NCI-H128 (cell line): ENCODE measurements around the gene OPCML.

Experiments used
- DNase-seq: peaks from one replicate; lab custom pipeline; 2025; ENCODE audit not compliant: unreplicated experiment; lab: John Stamatoyannopoulos, UW

Gene OPCML

DNA sequence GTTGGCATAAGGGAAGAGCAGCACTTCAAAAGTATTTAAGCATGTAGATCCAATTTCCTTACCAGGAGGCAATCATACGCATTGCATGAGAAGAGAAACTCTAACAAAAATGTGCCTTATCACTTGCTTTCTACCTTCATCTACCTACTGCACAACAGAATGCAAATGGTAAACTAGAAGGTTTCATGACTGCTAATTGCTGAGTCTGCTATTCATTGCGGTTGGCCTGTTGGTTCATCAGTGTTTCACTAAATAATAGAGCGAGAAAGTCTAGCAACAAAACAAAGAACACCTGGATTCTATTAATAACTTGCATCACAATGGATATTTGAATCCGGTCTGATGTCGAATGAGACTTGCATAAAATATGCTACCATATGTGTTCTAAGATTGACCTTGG, 229.0 kb downstream of the OPCML start:
- no peak for DNase-seq

DNA sequence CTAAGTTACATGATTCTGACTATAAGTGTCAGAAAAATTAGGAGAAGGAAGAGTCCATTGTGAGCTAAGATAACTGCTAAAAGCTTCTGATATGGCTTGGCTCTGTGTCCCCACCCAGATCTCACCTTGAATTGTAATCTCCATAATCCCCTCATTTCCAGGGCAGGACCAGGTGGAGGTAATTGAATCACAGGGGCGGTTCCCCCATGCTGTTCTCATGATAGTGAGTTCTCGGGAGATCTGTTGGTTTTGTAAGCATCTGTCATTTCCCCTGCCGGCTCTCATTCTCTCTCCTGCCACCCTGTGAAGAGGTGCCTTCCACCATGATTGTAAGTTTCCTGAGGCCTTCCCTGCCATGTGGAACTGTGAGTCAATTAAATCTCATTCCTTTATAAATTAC, 230.2 kb downstream of the OPCML start:
- no peak for DNase-seq

DNA sequence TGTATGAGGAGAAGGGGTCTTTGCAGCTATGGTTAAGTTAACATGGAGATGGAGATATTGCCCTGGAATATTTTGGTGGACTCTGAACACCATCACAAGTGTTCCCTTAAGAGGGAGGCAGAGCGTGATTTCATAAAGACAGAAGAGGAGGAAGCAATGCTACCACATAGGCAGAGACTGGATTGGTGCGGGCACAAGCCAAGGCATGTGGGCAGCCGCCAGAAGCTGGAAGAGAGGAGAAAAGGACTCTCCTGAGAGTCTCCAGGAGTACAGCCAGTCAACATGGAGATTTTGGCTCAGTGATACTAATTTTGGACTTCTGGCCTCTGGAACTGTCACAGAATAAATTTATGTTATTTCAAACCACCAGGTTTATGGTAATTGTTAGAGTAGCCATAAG, 231.6 kb downstream of the OPCML start:
- DNase-seq = no peak

DNA sequence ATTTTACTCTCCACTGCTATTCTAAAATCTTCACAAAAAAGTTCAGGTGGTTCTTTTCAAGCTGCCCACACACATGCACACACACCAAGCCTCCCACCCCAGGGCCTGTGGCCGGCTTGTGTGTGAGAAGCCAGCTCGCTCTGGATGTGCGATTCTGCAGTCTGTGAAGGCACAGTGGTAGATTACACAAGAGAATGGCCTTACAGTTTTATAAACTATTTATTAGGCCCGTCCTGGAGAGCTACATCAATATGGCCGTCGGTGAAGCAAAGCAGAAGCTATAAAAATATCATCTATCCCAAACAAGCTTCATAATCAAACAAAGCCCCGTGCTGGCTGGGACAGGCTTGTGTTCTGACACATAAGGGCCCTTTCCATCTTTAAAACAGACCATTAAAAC, 240.5 kb downstream of the OPCML start:
- no peak for DNase-seq

DNA sequence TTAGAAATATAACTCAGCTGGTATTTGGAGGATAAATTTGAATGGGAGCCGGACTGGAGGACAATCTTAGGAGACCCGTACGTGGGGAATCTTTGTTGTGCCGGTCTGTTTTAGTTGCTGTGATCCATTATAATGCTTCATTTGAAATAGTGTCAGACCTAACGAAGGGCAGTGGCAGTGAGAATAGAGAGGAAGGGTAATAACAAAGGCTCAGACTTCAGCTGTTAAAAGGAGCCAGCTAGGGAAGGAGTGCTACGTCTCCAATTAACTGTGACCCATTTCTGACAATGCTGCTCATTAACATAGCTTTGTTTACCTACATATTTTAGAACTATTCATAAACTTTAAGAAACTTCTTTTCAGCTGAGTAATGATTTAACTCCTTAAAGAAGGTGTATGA, 246.9 kb downstream of the OPCML start:
- no peak for DNase-seq

DNA sequence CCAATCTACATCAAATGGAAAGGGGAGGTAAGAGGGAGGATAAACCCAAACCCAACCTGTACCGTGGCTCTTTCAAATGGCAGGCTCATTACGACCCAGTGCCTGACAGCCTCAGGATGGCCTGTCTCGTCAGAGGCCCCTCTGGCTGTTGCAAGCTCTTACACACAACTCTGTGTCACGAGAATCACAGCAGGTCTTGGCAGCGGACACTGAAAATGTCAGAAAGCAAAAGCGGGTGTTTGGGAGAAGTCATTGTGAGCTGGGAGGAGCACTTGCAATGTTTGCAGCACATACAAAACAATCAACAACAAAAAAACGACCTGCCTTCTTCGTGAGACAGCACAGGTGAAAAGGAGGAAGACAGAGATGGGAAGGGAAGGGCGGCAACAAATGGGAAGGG, 248.1 kb downstream of the OPCML start:
- DNase-seq = no peak

DNA sequence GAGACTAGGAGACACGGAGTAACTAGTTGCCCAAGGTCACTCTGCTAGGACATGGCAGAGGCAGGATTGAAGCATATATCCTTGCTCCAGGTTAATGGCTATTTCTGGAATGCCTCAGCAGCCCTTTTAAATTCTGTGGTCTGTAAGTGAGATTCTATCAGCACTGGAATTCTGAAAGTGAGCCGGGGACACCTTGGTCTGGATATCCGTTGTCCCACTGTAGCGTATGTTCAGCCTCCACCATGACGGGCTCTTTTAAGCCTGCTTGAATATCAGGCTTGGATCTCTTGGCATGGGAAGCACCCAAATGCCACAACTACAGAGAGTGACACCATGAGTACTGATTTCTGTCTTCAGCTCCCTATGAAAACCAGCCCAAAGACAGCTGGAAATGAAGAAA, 254.4 kb downstream of the OPCML start:
- DNase-seq = no peak

DNA sequence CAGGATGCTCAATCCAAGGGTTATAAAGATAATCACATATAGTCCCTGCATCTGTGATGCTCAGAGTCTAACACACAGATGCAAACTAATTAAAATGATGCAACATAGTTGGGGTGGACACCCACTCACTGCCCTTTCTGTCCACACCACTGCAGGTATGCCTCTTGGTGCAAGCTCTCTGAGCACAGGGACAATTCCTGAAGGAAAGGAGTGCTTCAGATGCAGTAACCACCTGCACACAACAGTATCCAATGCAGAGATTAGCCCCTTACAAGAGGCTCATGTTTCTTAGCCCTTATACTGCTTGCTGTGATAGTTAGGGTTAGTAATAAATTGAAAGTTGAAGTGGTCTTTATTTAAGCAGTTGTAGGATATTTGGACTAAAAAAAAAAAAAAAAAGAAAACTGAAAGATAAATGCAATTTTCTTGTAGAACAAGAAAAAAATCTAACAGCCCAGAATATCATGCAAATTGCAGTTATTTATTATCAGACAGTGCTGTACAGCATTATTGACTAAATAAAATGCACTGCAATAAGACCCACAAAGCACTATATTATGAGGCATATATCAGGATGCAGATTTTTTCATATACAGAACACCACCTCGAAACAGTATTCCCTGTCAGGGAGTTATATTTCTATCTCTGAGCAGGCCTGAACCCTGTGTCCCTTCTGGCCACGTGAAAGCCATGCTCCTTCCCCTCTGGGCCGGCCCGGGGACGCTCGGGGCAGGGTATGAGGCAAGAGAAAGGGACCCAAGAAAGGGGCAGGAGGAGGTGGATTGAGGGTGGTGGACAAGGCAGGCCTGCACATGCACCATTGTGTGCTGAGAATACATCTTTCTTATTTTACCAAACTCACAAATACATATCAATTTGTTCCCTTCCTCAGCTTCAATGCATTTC, 260.2 kb downstream of the OPCML start:
- no peak for DNase-seq

DNA sequence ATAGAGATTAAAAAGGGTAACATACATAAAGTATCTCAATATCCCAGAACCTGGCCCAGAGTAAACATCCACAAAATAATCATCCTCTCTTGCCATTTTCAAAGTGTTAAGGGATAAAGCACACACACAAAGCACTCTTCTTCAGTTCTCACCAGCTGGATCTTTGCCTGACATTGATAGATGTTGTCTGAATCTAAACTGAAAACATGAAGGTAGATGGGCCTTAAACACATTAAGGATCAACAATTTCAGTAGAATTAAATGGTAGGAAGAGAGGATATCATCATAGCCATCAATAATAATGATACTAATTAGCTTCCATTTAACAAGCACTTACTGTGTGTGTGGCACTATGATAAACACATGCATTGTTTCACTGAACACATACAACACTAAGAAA, 261.1 kb downstream of the OPCML start:
- DNase-seq = no peak

DNA sequence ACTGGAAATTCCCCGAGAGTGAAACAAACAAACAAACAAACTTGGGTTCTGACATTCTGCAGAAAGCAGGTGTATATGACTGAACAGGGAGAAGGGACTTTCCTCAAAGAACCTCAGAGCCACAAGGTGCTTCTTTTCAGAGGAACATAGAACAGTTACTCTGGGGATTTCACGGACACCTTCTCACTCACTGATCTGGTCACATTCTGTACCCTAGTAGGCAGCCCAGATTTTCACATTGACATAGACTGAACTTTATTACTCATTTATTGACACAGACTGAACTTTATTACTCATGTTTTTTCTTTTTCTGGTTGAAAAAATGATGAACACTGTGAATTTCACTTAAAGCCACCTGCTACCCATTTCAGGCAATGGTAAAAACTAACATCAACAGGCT, 263.0 kb downstream of the OPCML start:
- DNase-seq = no peak

DNA sequence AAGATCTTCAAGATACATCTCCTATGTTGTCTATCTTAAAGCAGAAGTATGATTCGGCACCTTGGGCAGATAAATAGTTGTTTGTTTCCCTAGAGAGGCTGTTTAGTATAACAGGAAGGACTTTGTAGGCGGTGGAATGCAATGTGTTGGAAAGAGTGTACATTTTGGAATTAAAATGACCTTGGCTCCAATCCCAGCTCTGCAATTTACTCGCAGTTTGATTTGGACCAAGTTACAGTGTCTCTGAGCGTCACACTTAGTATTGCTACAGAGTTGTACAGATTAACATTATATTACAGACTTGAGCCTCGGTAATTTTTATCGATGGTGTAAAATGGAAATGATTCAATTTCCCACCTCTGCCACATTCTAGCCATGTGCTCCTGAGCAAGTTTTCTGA, 265.3 kb downstream of the OPCML start:
- no peak for DNase-seq

DNA sequence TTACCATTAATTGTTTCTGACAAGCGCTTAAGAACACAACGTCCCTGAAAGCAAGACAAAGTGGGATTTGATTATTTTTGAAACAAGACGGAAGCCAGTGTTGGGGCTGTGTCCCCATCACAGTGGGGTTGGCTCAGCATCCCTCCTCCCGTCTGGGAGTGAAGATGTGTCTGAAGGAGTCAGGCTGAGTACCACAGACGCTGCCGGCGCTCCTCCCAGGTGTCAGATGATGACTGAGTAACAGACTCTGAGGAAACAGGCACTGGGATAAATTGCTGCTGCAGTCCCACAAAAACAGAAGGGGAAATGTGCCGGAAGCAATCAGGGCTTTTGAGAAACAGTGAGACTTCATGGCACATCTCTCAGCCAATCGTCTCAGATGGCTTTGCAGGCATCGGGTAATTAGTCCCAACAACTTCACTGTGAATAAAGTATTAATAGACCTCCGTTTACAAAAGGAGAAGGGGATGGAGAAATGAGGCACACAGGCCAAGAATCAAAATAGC, 266.7 kb downstream of the OPCML start:
- no peak for DNase-seq

DNA sequence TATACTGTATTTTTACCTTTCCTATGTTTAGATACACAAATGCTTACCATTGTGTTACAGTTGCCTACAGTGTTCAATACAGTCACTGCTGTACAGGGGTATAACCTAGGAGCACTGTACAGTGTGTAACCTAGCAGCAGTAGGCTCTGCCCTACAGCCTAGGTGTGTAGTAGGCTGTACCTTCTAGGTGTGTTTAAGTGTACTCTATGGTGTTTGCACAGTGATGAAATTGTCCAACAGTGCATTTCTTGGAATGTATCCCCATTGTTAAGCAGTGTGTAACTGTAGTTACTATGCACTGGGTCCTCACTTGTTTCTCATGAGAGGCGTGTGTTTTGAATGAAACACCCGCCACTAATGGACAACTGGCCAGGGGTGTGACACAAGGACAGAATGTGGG, 269.0 kb downstream of the OPCML start:
- DNase-seq = no peak

DNA sequence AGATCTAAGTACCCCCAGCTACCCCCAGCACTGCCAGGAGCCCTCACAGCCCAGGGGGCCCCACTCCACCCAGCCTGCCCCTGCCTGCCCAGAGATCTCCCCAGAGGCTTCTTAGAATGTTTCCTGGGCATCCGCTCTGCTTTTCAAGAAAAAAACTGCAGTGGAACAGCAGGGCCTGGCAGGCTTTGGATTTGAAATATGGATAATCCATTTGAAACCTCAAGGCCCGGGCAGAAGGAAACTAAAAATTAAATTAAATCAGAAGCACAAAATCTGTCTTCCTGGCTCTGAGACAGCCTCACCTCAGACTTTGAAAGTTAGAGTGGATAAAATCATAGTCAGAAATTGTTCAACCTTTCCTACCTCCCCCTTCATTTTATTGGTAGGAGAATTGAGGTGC, 273.6 kb downstream of the OPCML start:
- DNase-seq = no peak

DNA sequence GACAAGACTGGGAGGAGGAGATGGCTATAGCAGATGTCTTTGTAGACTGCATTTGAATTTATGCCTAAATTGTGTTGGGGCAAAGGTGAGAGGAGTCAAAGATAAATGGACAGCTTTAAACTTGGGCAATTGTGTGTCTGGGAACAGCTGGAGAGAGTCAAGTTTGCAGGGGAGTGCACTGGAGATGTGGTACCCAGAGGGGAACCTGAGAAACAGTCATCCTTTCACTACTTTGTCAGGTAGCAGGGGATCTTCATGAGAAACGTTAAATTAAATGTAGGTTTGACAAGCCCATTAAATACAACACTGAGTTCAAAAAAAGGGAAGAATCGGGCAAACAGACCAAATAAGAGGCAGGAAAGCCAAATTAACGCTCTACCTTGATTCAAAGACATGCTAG, 277.7 kb downstream of the OPCML start:
- DNase-seq = no peak

DNA sequence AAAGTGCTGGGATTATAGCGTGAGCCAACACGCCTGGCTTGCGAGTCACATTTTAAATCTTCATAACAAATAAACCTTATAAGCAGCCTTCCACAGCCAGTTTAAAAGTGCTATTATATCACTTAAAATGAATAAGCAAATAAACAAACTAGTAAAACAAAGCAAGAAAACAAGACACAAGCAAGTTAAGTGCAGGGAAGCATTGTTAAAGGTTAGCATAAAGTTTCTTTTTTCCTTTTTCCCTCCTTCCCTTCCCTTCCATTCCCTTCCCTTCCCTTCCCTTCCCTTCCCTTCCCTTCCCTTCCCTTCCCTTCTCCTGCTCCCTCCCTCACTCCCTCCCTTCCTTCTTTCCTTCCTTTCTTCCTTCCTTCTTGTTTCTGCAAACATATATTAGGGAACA, 278.7 kb downstream of the OPCML start:
- DNase-seq = no peak

DNA sequence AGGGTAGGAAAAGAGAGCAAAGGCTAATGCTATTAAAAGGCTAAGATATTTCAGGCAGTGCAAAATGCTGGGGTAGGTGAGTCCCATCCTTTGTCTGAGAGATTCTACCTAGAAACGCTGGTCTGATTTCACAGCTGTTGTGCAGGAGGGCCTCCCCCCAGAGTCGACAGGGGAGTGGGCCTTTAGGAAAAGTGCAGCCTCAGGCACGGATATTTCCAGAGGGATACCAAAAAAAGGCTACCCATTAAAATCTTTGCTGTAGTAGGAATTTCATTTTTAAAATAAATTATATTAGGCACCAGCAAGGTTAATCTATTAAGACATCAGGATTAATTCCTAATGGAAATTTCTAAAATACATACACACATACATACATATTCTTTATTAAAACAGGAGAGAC, 280.5 kb downstream of the OPCML start:
- DNase-seq = no peak

DNA sequence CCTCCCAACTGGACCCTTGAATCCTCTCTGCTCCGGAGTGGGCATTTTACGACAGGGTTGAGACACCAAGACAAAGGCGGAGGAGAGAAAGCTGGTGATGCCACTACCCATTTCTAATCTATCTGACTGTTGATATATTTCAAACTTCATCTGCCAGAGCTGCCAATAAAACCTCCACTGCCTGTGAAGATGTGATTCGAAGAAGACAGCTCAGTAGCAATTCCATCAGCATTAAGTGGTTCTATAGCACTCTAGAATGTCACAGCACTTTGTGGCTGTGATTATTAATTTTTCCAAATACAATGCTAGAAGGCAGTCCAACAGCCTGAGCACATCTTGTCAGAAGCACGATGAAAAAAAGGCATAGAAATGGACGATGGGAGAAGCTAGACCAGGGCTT, 282.8 kb downstream of the OPCML start:
- no peak for DNase-seq

DNA sequence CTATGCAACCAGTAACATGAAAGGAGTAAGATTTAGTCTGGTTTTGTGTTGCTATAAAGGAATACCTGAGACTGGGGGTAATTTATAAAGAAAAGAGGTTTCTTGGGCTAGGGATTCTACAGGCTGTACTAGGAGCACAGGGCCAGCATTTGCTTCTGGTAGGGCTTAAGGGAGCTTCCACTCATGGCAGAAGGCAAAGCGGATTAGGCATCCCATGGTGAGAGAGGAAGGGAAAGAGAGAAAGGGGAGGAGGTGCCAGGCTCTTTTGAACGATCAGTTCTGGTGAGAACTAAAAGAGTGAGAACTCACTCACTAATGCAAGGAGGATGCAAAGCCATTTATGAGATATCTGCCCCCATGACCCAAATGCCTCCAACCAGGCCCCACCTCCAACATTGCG, 283.2 kb downstream of the OPCML start:
- DNase-seq = no peak

DNA sequence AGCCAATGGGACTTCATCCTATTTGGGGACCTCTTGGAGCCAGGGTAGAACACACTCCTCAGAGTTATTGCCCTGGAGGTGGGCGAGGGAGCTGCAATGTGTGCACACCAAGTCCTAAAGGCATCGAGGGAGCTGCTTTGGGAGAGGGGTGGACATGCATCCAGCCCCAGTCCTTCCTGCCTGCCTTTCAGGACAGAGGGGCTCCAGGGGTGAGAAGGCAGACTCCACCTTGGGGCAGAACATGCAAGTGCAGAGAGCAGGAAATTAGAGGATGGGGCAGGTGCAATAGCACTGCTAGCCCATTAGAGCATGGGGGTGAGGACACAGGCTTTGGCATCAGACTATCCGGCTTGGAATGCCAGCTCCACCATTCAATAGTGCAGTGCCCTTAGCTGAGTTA, 288.5 kb downstream of the OPCML start:
- DNase-seq = no peak

DNA sequence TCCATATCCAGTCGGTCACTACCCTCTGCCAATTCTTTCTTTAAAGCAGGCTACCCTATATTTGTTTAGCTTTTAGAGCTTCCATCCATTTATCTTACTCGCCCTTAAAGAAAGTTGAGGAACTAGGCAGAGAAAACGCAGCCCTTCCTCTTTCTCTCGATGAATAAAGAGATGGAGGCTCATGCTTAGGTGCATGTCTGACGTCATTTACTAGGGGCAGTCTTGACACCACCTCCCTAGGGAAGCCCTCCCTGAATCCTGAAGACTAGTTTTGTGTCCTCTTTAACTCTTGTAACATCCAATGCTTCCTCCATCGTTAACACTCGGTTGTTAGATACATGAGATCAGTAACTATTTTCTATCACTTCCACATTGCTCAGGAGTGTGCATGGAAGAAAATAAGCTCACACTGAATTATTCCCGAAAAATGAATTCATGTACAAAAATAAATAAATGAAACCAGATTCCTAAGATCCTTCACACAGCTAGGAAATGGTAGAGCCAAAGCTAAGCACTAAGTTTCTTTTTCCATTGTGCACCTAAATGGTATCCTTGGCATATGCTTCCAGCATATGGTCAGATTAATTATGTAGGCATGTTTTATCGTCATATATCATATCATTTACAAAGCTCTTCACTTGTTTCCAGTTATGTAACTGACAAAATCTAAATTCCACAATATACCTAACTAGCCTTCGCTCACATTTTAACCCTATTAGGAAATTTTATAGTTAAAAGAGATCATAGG, 291.2 kb downstream of the OPCML start:
- DNase-seq = no peak

DNA sequence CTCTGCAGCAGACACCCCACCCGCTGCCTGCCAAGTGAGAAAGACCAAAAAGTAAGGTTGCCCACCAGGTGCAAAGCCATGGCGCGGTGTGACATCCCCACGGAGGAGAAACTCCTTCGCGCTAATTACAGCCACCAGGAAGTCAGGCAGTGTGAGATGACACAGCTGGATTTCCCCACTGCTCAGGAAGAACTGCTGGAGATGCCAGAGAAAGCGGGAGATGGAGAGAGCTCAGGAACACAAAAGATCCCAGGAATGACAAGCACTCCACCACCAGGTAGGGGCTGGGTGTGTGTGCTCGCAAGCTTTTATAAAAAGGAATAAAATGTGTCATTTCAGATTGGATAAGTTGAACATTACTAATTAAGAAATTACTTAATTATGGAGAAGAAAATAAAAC, 292.7 kb downstream of the OPCML start:
- DNase-seq = no peak
